K562 (cell line): ENCODE results near the gene ARHGAP10. TPM values are rescaled to one million over a fixed set of nuclear protein-coding genes. Genes with fewer than 3 reads are reported as not detected.
A peak's percentile ranks its signal among the peaks of the same experiment; 100 is the strongest.

Experiments used
- C11orf30 ChIP-seq: fragments of 450-650 bp; IDR thresholded peaks from 2 replicates; pipeline ENCODE4 v1.6.1; 2016; ENCODE audit warnings: low read depth, mild to moderate bottlenecking
- CBFA2T2 ChIP-seq: fragments of 450-650 bp; conservative IDR thresholded peaks from 2 replicates; pipeline ENCODE4 v1.6.1; 2017; ENCODE audit warnings: mild to moderate bottlenecking
- MTA1 ChIP-seq: fragments of 450-650 bp; IDR thresholded peaks from 2 replicates; pipeline ENCODE4 v1.6.1; 2017; ENCODE audit warnings: borderline replicate concordance
- RAD51 ChIP-seq: fragments of 450-650 bp; IDR thresholded peaks from 2 replicates; pipeline ENCODE4 v1.7.1; 2016; ENCODE audit warnings: low read depth, mild to moderate bottlenecking, borderline replicate concordance
- polyA plus RNA-seq, 8 experiments: library from polyadenylated mRNA; depleted of rRNA in 4 of 8; stranded (reverse) in 5 of 8; unstranded in 3 of 8; fragments of >200 nt; fragmentation: Nextera tagmentation in 2 of 8; fragmentation: Illumina TruSeq in 1 of 8; extraction: Ambion mirVana in 2 of 8; extraction: Trizol in 1 of 8; gene quantifications; 2 replicates each; pipeline versions ENCODE4 v1.2.1 to v1.2.3, GENCODE V29; 2011 to 2014; ENCODE audit warnings: inconsistent platforms in 1 of 8, missing spikeins in 1 of 8
- total RNA-seq, 7 experiments: library from RNA; depleted of rRNA in 6 of 7; stranded (reverse); fragments of >200 nt in 6 of 7; fragmentation: Illumina TruSeq in 2 of 7; extraction: Trizol in 2 of 7; gene quantifications; 2 replicates each; pipeline versions ENCODE4 v1.2.1 to v1.2.3, GENCODE V29; 2011 to 2021; ENCODE audit warnings: low replicate concordance in 1 of 7
- TF ChIP-seq, protein P1 (sequence below), 2 experiments: fragments of 450-650 bp; formaldehyde crosslinking in 1 of 2; IDR thresholded peaks; 2 replicates each; pipeline versions ENCODE4 v1.4.0 to v1.6.1; 2014 to 2020; ENCODE audit warnings: mild to moderate bottlenecking in 2 of 2, borderline replicate concordance in 1 of 2, low read depth in 1 of 2
- TF ChIP-seq, protein P2 (sequence below), 2 experiments: IDR thresholded peaks in 1 of 2; conservative IDR thresholded peaks in 1 of 2; 2 replicates each; pipeline ENCODE4 v1.6.1; 2016; ENCODE audit warnings: low read depth in 2 of 2, mild to moderate bottlenecking in 1 of 2, missing compliant biosample characterization in 1 of 2, missing genetic modification characterization in 1 of 2, moderate library complexity in 1 of 2

Gene ARHGAP10
- total and polyA plus RNA-seq, 9 of the 15 experiments (the other 6 are each of a cell fraction or from before 2014, with no cell fraction given): 0.03 to 0.22 (median 0.06) TPM; not detected in 3

DNA sequence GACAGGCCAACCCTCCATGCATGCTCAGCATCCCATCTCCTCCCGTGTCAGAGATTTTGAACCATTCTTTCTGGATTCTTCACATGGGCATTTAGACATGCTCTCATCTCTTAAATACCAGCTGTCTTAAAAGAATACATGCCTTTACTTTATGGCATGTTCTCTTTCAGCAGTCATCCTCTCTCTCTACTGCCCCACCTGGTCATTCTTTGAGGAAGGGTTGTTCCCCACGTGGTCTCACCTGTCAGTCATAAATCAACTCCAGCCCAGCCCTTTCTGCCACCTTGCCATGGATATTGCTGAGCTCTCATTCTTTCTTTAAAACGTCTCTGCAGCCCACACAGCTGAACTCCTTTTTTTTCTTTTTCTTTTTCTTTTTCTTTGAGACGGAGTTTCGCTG is 111.3 kb downstream of the ARHGAP10 start (continued):
- TF ChIP-seq MTA1: no peak
- TF ChIP-seq, protein P1, sequence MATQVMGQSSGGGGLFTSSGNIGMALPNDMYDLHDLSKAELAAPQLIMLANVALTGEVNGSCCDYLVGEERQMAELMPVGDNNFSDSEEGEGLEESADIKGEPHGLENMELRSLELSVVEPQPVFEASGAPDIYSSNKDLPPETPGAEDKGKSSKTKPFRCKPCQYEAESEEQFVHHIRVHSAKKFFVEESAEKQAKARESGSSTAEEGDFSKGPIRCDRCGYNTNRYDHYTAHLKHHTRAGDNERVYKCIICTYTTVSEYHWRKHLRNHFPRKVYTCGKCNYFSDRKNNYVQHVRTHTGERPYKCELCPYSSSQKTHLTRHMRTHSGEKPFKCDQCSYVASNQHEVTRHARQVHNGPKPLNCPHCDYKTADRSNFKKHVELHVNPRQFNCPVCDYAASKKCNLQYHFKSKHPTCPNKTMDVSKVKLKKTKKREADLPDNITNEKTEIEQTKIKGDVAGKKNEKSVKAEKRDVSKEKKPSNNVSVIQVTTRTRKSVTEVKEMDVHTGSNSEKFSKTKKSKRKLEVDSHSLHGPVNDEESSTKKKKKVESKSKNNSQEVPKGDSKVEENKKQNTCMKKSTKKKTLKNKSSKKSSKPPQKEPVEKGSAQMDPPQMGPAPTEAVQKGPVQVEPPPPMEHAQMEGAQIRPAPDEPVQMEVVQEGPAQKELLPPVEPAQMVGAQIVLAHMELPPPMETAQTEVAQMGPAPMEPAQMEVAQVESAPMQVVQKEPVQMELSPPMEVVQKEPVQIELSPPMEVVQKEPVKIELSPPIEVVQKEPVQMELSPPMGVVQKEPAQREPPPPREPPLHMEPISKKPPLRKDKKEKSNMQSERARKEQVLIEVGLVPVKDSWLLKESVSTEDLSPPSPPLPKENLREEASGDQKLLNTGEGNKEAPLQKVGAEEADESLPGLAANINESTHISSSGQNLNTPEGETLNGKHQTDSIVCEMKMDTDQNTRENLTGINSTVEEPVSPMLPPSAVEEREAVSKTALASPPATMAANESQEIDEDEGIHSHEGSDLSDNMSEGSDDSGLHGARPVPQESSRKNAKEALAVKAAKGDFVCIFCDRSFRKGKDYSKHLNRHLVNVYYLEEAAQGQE (IDR thresholded peaks at IDR 0.05; ENCODE audit: borderline replicate concordance): peak; percentile 8; the same call in 1 of the 2 replicates
- TF ChIP-seq, protein P1 (CRISPR knock-in tag; IDR thresholded peaks at IDR 0.05; ENCODE audit: low read depth): no peak
- TF ChIP-seq CBFA2T2: 0 out of 2 replicates have a peak, but pooled peaks have one; percentile 7
- TF ChIP-seq, protein P2, sequence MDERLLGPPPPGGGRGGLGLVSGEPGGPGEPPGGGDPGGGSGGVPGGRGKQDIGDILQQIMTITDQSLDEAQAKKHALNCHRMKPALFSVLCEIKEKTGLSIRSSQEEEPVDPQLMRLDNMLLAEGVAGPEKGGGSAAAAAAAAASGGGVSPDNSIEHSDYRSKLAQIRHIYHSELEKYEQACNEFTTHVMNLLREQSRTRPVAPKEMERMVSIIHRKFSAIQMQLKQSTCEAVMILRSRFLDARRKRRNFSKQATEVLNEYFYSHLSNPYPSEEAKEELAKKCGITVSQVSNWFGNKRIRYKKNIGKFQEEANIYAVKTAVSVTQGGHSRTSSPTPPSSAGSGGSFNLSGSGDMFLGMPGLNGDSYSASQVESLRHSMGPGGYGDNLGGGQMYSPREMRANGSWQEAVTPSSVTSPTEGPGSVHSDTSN (CRISPR knock-in tag; IDR thresholded peaks at IDR 0.05; ENCODE audit: low read depth): peak; percentile 62
- TF ChIP-seq, protein P2 (tag; conservative IDR thresholded peaks at IDR 0.05; ENCODE audit: low read depth): peak; percentile 95
- TF ChIP-seq RAD51: peak; percentile 76
- TF ChIP-seq C11orf30: peak; percentile 46; the same call in 1 of the 2 replicates
